ENCODE results near the gene RASSF5.

RASSF5 gene

DNA sequence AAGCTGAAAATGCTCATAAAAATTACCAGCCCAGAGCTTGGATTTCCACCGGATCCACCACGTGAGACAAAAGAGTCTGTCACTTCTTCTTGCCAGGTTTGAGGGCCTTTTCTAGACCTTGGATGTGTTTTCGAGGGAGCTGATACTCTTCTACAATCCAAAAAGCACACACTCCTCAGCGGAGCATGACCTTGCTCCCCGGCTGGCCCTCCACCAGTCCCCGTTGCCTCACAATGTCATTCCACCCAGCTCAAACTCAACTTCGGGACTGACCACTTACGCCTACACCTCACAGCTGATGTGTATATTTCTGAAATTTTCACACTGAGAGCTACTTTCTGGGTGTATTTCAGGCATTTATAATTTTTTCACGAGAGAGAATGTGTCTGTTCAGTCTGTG lies 84.4 kb downstream of the RASSF5 start:
- Histone ChIP-seq H3K27ac (no peak overlapping the region), H3K27me3 (ENCODE audit: control insufficient read depth, insufficient read depth, low read length) (no peaks in the 10 kb centered on the region), H2AFZ (no peak overlapping the region), H3K4me1 (no peaks in the 10 kb centered on the region), H3K4me3 (ENCODE audit: low read depth, low read length) (no peak overlapping the region), H3K9ac (no peak overlapping the region), H3K9me3 (ENCODE audit: control insufficient read depth, low read length) (no peaks in the 10 kb centered on the region), H3K4me2 (ENCODE audit: low read length) (no peak overlapping the region), H3K79me2 (no peaks in the 10 kb centered on the region), H3K36me3 (ENCODE audit: control insufficient read depth, insufficient read depth, low read length) (no peaks in the 10 kb centered on the region)
- TF ChIP-seq, protein P1, sequence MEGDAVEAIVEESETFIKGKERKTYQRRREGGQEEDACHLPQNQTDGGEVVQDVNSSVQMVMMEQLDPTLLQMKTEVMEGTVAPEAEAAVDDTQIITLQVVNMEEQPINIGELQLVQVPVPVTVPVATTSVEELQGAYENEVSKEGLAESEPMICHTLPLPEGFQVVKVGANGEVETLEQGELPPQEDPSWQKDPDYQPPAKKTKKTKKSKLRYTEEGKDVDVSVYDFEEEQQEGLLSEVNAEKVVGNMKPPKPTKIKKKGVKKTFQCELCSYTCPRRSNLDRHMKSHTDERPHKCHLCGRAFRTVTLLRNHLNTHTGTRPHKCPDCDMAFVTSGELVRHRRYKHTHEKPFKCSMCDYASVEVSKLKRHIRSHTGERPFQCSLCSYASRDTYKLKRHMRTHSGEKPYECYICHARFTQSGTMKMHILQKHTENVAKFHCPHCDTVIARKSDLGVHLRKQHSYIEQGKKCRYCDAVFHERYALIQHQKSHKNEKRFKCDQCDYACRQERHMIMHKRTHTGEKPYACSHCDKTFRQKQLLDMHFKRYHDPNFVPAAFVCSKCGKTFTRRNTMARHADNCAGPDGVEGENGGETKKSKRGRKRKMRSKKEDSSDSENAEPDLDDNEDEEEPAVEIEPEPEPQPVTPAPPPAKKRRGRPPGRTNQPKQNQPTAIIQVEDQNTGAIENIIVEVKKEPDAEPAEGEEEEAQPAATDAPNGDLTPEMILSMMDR (IDR thresholded peaks at IDR 0.05) = no peak

DNA sequence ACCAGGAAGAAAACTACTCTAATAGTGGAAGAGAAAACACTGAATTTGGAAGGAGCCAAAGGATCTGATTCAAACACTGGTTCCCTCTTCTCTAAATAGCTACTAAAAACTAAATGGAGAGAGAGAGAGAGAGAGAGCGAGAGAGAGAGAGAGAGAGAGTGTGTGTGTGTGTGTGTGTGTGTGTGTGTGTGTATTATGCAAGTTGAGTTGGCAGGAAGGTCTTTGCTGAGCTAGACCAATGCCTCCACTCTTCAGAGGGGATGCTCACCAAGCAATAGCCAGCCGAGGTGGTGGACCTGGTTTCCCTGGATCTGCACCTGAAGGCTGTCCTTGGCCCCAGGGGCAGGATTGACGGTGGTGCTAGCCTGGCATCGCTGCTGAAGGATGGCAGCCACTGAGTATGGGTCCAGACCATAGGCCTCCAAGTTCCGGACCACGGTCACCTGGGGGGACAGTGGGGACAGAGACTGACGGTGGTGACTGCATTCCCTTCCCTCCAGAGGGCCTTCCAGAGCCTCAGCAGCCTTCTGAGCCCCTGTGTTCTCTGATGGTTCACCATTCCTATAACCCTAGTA lies 86.1 kb downstream of the RASSF5 start:
- no peaks in the 10 kb centered on the region for H3K36me3 ChIP-seq (ENCODE audit: control insufficient read depth, insufficient read depth, low read length)
- H3K27me3 ChIP-seq (ENCODE audit: control insufficient read depth, insufficient read depth, low read length) = no peaks in the 10 kb centered on the region
- TF ChIP-seq, protein P1 (IDR thresholded peaks at IDR 0.05) = no peak

DNA sequence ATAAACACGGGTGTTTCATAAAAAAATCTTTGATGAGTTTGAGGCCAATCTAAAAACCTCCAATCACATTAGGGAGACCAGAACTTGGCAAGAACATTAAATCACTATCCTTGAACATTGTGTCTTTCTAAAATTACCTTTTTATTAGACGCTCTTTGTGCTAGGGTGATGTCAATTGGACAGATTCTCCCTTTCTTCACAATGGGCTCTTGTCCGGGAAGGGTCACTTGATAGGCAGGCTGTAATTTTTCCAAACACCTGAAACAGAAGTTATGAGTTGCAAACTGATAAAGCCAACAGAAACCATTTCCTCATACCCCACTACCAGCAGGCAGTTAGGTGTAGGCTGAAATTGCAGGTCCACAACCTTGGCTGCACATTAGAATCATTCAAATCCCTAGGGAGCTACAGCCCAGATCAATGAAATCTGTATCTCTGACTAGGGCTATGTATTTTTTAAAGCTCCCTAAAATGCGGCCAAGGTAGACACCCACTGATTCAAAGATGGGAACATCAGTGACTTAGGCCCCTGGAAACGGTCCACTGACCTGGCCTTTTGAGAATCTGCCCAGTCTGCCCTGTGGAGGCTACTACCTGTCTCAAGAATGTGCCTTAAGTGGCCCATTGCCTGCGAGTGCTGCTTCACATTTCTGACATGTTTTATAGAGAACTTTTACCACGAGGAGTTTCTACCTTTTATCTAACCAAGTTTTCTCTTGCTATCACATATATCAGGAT lies 88.4 kb downstream of the RASSF5 start:
- Histone ChIP-seq H3K27ac (no peak overlapping the region), H3K9me3 (ENCODE audit: control insufficient read depth, low read length) (no peaks in the 10 kb centered on the region), H3K9ac (no peak overlapping the region), H3K36me3 (ENCODE audit: control insufficient read depth, insufficient read depth, low read length) (no peaks in the 10 kb centered on the region), H3K4me2 (ENCODE audit: low read length) (no peak overlapping the region), H3K79me2 (no peaks in the 10 kb centered on the region), H3K4me3 (ENCODE audit: low read depth, low read length) (no peak overlapping the region), H3K4me1 (no peaks in the 10 kb centered on the region), H3K27me3 (ENCODE audit: control insufficient read depth, insufficient read depth, low read length) (no peaks in the 10 kb centered on the region), H2AFZ (no peak overlapping the region)
- TF ChIP-seq, protein P1 (IDR thresholded peaks at IDR 0.05) = no peak

More for the DNA sequence above, 86.1 kb downstream of the RASSF5 start:
- no peak overlapping the region for H3K4me3 ChIP-seq (ENCODE audit: low read depth, low read length)
- no peaks in the 10 kb centered on the region for H3K9me3 ChIP-seq (ENCODE audit: control insufficient read depth, low read length)
- no peaks in the 10 kb centered on the region for H3K79me2 ChIP-seq
- no peak overlapping the region for H2AFZ ChIP-seq
- H3K4me2 ChIP-seq (ENCODE audit: low read length) = no peak overlapping the region
- H3K9ac ChIP-seq = no peak overlapping the region
- H3K4me1 ChIP-seq = no peaks in the 10 kb centered on the region
- no peak overlapping the region for H3K27ac ChIP-seq

DNA sequence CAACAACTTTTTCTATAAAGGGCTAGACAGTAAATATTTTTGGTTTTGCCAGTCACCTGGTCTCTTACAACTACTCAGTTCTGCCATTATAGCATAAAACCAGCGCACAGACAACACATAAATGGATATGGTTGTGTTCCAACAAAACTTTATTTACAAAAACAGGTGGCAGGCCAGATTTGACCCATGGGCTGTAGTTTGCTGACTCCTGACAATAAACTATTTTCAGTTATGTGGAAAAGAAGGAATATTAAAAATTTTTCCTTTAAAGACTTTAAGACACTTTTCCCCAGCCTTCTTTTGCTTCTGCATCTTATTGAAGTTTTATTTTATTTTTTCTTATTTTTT lies 89.0 kb downstream of the RASSF5 start:
- no peaks in the 10 kb centered on the region for H3K27me3 ChIP-seq (ENCODE audit: control insufficient read depth, insufficient read depth, low read length)
- H3K27ac ChIP-seq = no peak overlapping the region

More for the DNA sequence above, 89.0 kb downstream of the RASSF5 start:
- Histone ChIP-seq H3K79me2 (no peaks in the 10 kb centered on the region), H3K4me2 (ENCODE audit: low read length) (no peak overlapping the region), H3K4me3 (ENCODE audit: low read depth, low read length) (no peak overlapping the region), H3K4me1 (no peaks in the 10 kb centered on the region), H2AFZ (no peak overlapping the region), H3K36me3 (ENCODE audit: control insufficient read depth, insufficient read depth, low read length) (no peaks in the 10 kb centered on the region), H3K9me3 (ENCODE audit: control insufficient read depth, low read length) (no peaks in the 10 kb centered on the region), H3K9ac (no peak overlapping the region)
- TF ChIP-seq, protein P1 (IDR thresholded peaks at IDR 0.05) = no peak
